ENCODE data around the gene C9orf72.

DNA sequence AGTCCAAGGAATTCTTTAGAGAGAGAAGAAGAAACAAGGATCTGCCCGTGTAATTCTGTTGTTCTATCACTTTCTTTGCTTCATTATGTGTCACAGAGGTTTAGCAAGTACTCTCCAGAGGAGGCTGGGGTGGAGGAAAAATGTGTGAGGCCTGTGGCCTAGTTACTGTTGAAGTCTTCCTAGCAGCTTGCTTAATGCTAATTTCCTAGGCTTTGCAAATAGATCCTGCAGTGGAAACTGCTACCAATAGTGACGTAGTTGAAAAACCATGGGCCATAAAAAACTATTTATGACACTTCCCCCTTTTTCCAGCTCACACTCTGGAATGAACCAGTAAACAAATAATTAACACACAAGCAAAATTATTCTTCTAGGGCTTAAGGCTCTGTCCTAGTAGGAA, 27.0 kb upstream of the C9orf72 start:
- TF ChIP-seq ZFP30 (CRISPR knock-in tag; IDR thresholded peaks at IDR 0.05) (no peak), OSR1 (CRISPR knock-in tag; IDR thresholded peaks at IDR 0.05) (no peak), RARB (CRISPR knock-in tag; IDR thresholded peaks at IDR 0.05) (no peak), PPARA (CRISPR knock-in tag; IDR thresholded peaks at IDR 0.05; ENCODE audit: borderline replicate concordance) (no peak), ZFP3 (CRISPR knock-in tag; IDR thresholded peaks at IDR 0.05) (no peak), ESRRG (CRISPR knock-in tag; IDR thresholded peaks at IDR 0.05) (no peak), ARNTL (CRISPR knock-in tag; IDR thresholded peaks at IDR 0.05; ENCODE audit: borderline replicate concordance, low read depth) (no peak), SNAI2 (CRISPR knock-in tag; IDR thresholded peaks at IDR 0.05) (no peak), TOX (CRISPR knock-in tag; IDR thresholded peaks at IDR 0.05; ENCODE audit: borderline replicate concordance) (no peak)
- TF ChIP-seq, protein P1, sequence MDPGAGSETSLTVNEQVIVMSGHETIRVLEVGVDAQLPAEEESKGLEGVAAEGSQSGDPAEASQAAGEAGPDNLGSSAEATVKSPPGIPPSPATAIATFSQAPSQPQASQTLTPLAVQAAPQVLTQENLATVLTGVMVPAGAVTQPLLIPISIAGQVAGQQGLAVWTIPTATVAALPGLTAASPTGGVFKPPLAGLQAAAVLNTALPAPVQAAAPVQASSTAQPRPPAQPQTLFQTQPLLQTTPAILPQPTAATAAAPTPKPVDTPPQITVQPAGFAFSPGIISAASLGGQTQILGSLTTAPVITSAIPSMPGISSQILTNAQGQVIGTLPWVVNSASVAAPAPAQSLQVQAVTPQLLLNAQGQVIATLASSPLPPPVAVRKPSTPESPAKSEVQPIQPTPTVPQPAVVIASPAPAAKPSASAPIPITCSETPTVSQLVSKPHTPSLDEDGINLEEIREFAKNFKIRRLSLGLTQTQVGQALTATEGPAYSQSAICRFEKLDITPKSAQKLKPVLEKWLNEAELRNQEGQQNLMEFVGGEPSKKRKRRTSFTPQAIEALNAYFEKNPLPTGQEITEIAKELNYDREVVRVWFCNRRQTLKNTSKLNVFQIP (CRISPR knock-in tag; IDR thresholded peaks at IDR 0.05; ENCODE audit: borderline replicate concordance, low read depth): no peak
